Measurements from ENCODE around the gene GBF1. TPM values are rescaled to one million over a fixed set of nuclear protein-coding genes. Genes with fewer than 3 reads are reported as not detected.

Gene GBF1
- total RNA-seq, 1 donor from 2014 or later, result 71.6 TPM

DNA sequence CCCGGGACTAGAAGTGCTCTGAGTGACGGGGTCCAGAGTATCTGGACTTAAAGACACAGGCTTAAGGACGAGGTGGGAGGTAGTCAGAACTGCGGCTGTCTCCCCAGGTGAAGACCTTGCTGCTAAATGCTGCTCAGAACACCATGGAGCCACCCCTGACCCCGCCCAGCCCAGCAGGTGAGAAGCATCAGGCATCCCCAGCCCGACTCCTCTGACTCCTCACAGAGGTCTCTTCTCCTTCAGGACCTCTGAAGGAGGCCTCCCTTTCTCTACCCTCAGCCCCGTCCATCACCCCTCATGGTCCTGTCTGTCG lies 156.0 kb downstream of the GBF1 start:
- no peaks in the 10 kb centered on the region for H3K4me1 Mint-ChIP-seq (ENCODE audit: low read depth, unreplicated experiment)
- no peak overlapping the region for H3K27ac Mint-ChIP-seq (ENCODE audit: unreplicated experiment)
- H3K27me3 Mint-ChIP-seq (ENCODE audit: unreplicated experiment), result peaks cover 6% of the 10 kb centered on the region
- H3K9me3 Mint-ChIP-seq (ENCODE audit: unreplicated experiment), result peaks cover 4% of the 10 kb centered on the region
- TF ChIP-seq, protein P1, sequence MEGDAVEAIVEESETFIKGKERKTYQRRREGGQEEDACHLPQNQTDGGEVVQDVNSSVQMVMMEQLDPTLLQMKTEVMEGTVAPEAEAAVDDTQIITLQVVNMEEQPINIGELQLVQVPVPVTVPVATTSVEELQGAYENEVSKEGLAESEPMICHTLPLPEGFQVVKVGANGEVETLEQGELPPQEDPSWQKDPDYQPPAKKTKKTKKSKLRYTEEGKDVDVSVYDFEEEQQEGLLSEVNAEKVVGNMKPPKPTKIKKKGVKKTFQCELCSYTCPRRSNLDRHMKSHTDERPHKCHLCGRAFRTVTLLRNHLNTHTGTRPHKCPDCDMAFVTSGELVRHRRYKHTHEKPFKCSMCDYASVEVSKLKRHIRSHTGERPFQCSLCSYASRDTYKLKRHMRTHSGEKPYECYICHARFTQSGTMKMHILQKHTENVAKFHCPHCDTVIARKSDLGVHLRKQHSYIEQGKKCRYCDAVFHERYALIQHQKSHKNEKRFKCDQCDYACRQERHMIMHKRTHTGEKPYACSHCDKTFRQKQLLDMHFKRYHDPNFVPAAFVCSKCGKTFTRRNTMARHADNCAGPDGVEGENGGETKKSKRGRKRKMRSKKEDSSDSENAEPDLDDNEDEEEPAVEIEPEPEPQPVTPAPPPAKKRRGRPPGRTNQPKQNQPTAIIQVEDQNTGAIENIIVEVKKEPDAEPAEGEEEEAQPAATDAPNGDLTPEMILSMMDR (IDR thresholded peaks at IDR 0.05; ENCODE audit: partially characterized antibody, unreplicated experiment), result no peak
- H3K36me3 Mint-ChIP-seq (ENCODE audit: unreplicated experiment), result no peaks in the 10 kb centered on the region
- H3K4me3 Mint-ChIP-seq (ENCODE audit: unreplicated experiment), result no peak overlapping the region
- no peak for DNase-seq

DNA sequence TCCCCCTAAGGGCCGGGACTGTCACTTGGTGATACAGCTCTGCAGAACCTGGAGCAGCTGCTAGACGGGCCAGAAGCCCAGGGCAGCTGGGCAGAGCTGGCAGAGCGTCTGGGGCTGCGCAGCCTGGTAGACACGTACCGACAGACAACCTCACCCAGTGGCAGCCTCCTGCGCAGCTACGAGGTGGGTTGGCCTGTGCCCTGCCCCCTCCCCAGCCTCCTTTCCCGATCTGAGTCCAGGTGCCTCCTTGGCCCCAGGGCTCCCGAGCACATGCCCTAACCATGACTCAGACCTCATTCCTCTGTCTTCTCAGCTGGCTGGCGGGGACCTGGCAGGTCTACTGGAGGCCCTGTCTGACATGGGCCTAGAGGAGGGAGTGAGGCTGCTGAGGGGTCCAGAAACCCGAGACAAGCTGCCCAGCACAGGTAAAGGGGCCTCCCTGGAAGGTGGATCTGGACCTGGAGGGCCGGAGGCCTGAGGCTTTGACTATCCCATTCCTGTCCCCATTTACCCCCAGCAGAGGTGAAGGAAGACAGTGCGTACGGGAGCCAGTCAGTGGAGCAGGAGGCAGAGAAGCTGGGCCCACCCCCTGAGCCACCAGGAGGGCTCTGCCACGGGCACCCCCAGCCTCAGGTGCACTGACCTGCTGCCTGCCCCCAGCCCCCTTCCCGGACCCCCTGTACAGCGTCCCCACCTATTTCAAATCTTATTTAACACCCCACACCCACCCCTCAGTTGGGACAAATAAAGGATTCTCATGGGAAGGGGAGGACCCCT lies 156.6 kb downstream of the GBF1 start:
- DNase-seq, result no peak
- no peak overlapping the region for H3K4me3 Mint-ChIP-seq (ENCODE audit: unreplicated experiment)
- TF ChIP-seq, protein P1 (IDR thresholded peaks at IDR 0.05; ENCODE audit: partially characterized antibody, unreplicated experiment), result no peak
- no peak overlapping the region for H3K27ac Mint-ChIP-seq (ENCODE audit: unreplicated experiment)
- H3K36me3 Mint-ChIP-seq (ENCODE audit: unreplicated experiment), result no peaks in the 10 kb centered on the region
- peaks cover 4% of the 10 kb centered on the region for H3K9me3 Mint-ChIP-seq (ENCODE audit: unreplicated experiment)
- peaks cover 6% of the 10 kb centered on the region for H3K27me3 Mint-ChIP-seq (ENCODE audit: unreplicated experiment)
- H3K4me1 Mint-ChIP-seq (ENCODE audit: low read depth, unreplicated experiment), result peaks cover 2% of the 10 kb centered on the region

DNA sequence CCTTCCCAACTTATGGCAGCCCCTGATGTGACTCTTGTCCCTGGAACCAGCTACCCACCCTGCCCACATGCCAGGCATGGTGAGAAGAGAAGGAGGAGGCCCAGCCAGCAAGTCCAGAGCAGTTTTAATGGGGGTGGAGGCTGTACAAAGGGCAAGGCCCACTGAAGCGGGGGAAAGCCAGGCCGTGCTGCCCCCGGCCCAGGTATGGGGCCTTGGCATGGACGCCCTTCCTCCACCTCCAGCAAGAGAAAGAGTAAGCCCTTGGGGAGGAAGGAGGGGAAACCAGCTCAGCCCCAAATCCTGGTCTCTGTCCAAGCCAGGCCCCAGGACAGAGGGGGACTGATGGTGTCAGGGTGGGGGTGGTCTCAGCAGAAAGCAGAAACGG lies 157.2 kb downstream of the GBF1 start:
- H3K27me3 Mint-ChIP-seq (ENCODE audit: unreplicated experiment), result peaks cover 6% of the 10 kb centered on the region
- H3K4me1 Mint-ChIP-seq (ENCODE audit: low read depth, unreplicated experiment), result peaks cover 2% of the 10 kb centered on the region
- H3K9me3 Mint-ChIP-seq (ENCODE audit: unreplicated experiment), result peaks cover 4% of the 10 kb centered on the region
- no peak for DNase-seq
- no peaks in the 10 kb centered on the region for H3K36me3 Mint-ChIP-seq (ENCODE audit: unreplicated experiment)
- TF ChIP-seq, protein P1 (IDR thresholded peaks at IDR 0.05; ENCODE audit: partially characterized antibody, unreplicated experiment), result no peak
- no peak overlapping the region for H3K27ac Mint-ChIP-seq (ENCODE audit: unreplicated experiment)
- H3K4me3 Mint-ChIP-seq (ENCODE audit: unreplicated experiment), result no peak overlapping the region

DNA sequence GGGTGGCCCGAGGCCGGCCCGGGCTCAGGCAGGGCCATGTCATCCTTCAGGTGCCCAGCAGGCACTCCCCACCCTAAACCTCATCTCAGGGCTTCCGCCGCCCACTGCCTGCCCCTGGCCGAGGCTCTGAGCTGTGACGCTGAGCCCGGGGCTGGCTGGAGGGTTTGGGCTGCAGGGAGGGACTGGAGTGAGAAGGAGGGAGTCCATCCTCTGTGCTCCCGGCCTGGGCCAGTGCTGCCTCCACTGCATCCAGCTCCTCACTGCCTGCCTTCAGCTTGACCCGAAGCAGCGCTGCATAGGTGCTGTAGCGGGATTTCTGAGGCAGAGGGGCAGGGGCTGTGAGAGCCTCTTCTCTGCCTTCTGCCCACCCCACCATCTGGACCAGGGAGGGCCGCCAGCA lies 157.8 kb downstream of the GBF1 start:
- no peak overlapping the region for H3K27ac Mint-ChIP-seq (ENCODE audit: unreplicated experiment)
- TF ChIP-seq, protein P1 (IDR thresholded peaks at IDR 0.05; ENCODE audit: partially characterized antibody, unreplicated experiment), result no peak

DNA sequence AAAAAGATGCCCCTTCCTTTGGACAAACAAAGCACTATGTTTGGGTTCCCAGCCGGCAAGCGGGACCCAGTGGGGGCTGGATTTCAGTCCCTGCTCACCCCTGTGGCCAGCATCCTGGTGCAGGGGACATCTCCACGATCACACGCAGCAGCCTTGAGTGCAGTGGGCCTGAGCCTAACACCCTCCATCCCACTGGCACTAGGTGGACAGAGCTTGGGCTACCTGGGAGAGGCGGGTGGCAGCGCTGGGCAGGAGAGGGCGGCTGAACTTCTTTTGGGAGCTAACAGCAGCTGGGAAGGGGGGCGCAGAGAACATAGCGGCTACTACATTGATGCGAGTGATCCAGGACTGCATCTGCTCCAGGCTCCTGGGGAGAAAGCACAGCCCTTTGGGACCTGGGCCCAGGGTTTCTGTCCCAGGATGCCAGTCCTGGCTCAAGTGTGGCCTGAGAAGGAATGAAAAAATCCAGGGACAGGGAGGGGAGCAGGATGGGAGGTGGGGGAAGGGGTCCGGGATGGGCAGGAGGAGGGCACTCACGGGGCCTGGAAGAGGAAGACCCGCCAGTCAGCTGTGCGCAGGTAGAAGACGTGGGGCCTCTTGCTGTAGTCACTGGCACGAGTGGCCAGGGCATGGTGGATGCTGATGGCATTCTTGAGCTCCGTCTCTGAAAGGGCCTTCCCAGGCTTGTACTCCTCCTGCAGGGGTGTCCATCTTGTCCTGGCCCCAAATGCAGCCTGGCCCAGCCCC lies 159.2 kb downstream of the GBF1 start:
- TF ChIP-seq, protein P1 (IDR thresholded peaks at IDR 0.05; ENCODE audit: partially characterized antibody, unreplicated experiment), result no peak
- Mint-ChIP-seq H3K4me1 (ENCODE audit: low read depth, unreplicated experiment) (peaks cover 12% of the 10 kb centered on the region), H3K4me3 (ENCODE audit: unreplicated experiment) (no peak overlapping the region), H3K27me3 (ENCODE audit: unreplicated experiment) (peaks cover 5% of the 10 kb centered on the region), H3K36me3 (ENCODE audit: unreplicated experiment) (no peaks in the 10 kb centered on the region), H3K27ac (ENCODE audit: unreplicated experiment) (no peak overlapping the region), H3K9me3 (ENCODE audit: unreplicated experiment) (peaks cover 1% of the 10 kb centered on the region)
- DNase-seq, result no peak

More for the DNA sequence above, 157.8 kb downstream of the GBF1 start:
- Mint-ChIP-seq H3K36me3 (ENCODE audit: unreplicated experiment) (no peaks in the 10 kb centered on the region), H3K4me3 (ENCODE audit: unreplicated experiment) (no peak overlapping the region), H3K27me3 (ENCODE audit: unreplicated experiment) (peaks cover 6% of the 10 kb centered on the region), H3K4me1 (ENCODE audit: low read depth, unreplicated experiment) (peaks cover 6% of the 10 kb centered on the region), H3K9me3 (ENCODE audit: unreplicated experiment) (peaks cover 4% of the 10 kb centered on the region)
- no peak for DNase-seq

Measured in glutamatergic neuron (in vitro differentiated cells).